Activated CD4-positive, CD25-positive, alpha-beta regulatory T cell treated with anti-CD3 and anti-CD28 coated beads, Interleukin-2, amount 50 U/mL, for 24 hours (primary cell): ENCODE measurements around the gene CLEC5A.
"Not testable (repeated sequence)": the region's sequence is repeated elsewhere in the genome, so short reads cannot be mapped to it uniquely, and the experiment has no call there.

ENCODE experiments used
- ATAC-seq, 2 donors: fragments of 150-1000 bp; cut with Tn5 transposase; one replicate each; pipeline ENCODE4 v1.10.0; 2021; ENCODE audit warnings: mild to moderate bottlenecking in 1 of 2, moderate library complexity in 1 of 2

The CLEC5A gene

GRCh38 chr7:141946796-141947195 lies at the start of gene CLEC5A:
TSS of gene CLEC5A (minus strand) at chr7:141946974. CDS start at chr7:141946292, 682 bp downstream.
- no peak for ATAC-seq

GRCh38 chr7:141993354-141993753 lies 46.6 kb upstream of the CLEC5A start:
- ATAC-seq, result no peak

GRCh38 chr7:141992688-141993087 lies 45.9 kb upstream of the CLEC5A start:
- ATAC-seq, result no peak

- no peak for ATAC-seq
These were observed 45.4 kb upstream of the CLEC5A start for GRCh38 chr7:141992156-141992555.

GRCh38 chr7:141991140-141991539 lies 44.4 kb upstream of the CLEC5A start:
- ATAC-seq, result no peak

- no peak for ATAC-seq
These were observed 43.4 kb upstream of the CLEC5A start for GRCh38 chr7:141990011-141990725.

GRCh38 chr7:141987803-141988202 lies 41.0 kb upstream of the CLEC5A start:
- not testable (repeated sequence) for ATAC-seq

GRCh38 chr7:141986923-141987322 lies 40.1 kb upstream of the CLEC5A start:
- no peak for ATAC-seq

GRCh38 chr7:141985926-141986325 lies 39.2 kb upstream of the CLEC5A start:
- ATAC-seq, result not testable (repeated sequence)

GRCh38 chr7:141979568-141979967 lies 32.8 kb upstream of the CLEC5A start:
- no peak for ATAC-seq

- ATAC-seq, result no peak
These were observed 31.6 kb upstream of the CLEC5A start for GRCh38 chr7:141978351-141978750.

- no peak for ATAC-seq
These were observed 29.9 kb upstream of the CLEC5A start for GRCh38 chr7:141976524-141977245.

- ATAC-seq, result peak; percentile 43 to 75
These were observed 29.2 kb upstream of the CLEC5A start for GRCh38 chr7:141975806-141976523.

- no peak for ATAC-seq
These were observed 28.1 kb upstream of the CLEC5A start for GRCh38 chr7:141974831-141975230.

GRCh38 chr7:141973673-141974072 lies 26.9 kb upstream of the CLEC5A start, which contains the start of gene TAS2R38:
TSS of gene TAS2R38 (minus strand) at chr7:141973773. CDS start at chr7:141973689, 84 bp downstream.
- no peak for ATAC-seq

GRCh38 chr7:141960687-141961422 lies 14.1 kb upstream of the CLEC5A start:
- ATAC-seq, result no peak

GRCh38 chr7:141956084-141956483 lies 9.3 kb upstream of the CLEC5A start:
- no peak for ATAC-seq

- no peak for ATAC-seq
These were observed 7.6 kb upstream of the CLEC5A start for GRCh38 chr7:141954334-141954733.

- ATAC-seq, result no peak
These were observed 5.7 kb upstream of the CLEC5A start for GRCh38 chr7:141952461-141952860.

GRCh38 chr7:141950806-141951205 lies 4.0 kb upstream of the CLEC5A start:
- ATAC-seq, result no peak

- no peak for ATAC-seq
These were observed 3.1 kb upstream of the CLEC5A start for GRCh38 chr7:141949911-141950310.

- no peak for ATAC-seq
These were observed 2.7 kb upstream of the CLEC5A start for GRCh38 chr7:141949451-141949850.

GRCh38 chr7:141949021-141949420 lies 2.2 kb upstream of the CLEC5A start:
- ATAC-seq, result no peak
